K562 (cell line): Measurements from ENCODE around the gene KCNH3. TPM values are rescaled to one million over a fixed set of nuclear protein-coding genes. Genes with fewer than 3 reads are reported as not detected.
A peak's percentile ranks its signal among the peaks of the same experiment; 100 is the strongest.

ENCODE experiments used
- ASH1L ChIP-seq: fragments of 450-650 bp; IDR thresholded peaks from 2 replicates; pipeline ENCODE4 v1.6.1; 2018; ENCODE audit warnings: borderline replicate concordance, mild to moderate bottlenecking, low read depth; ENCODE audit not compliant: partially characterized antibody
- BRCA1 ChIP-seq, 2 experiments: fragments of 450-650 bp in 1 of 2; sonication (generic) in 1 of 2; formaldehyde crosslinking in 1 of 2; IDR thresholded peaks; 2 replicates each; pipeline versions ENCODE4 v1.5.0 to v1.6.1; 2017 to 2020; ENCODE audit warnings: mild to moderate bottlenecking in 1 of 2, missing genetic modification reagents in 1 of 2
- CBX3 ChIP-seq, 2 experiments: IDR thresholded peaks; 1 replicate in 1 of 2; 2 replicates in 1 of 2; pipeline ENCODE4 v1.6.1; 2012; ENCODE audit warnings: inconsistent platforms in 2 of 2, low read length in 2 of 2, borderline replicate concordance in 1 of 2, control low read depth in 1 of 2
- ELF1 ChIP-seq: fragments of 200-800 bp; sonication (Bioruptor generic); IDR thresholded peaks from 2 replicates; pipeline ENCODE4 v1.6.1; 2016; ENCODE audit warnings: missing genetic modification characterization, missing compliant biosample characterization
- ESRRA ChIP-seq: fragments of 450-650 bp; IDR thresholded peaks from 2 replicates; pipeline ENCODE4 v1.6.1; 2014; ENCODE audit warnings: low read depth, mild to moderate bottlenecking, moderate library complexity, borderline replicate concordance
- LEF1 ChIP-seq: fragments of 450-650 bp; IDR thresholded peaks from 2 replicates; pipeline ENCODE4 v1.6.1; 2016; ENCODE audit warnings: mild to moderate bottlenecking
- MAZ ChIP-seq, 2 experiments: fragments of 450-650 bp in 1 of 2; sonication (generic) in 1 of 2; formaldehyde crosslinking; IDR thresholded peaks in 1 of 2; conservative IDR thresholded peaks in 1 of 2; 2 replicates each; pipeline versions ENCODE4 v1.4.0 to v1.5.0; 2020; ENCODE audit warnings: mild to moderate bottlenecking in 1 of 2, missing genetic modification reagents in 1 of 2
- MNT ChIP-seq, 2 experiments: fragments of 450-650 bp; conservative IDR thresholded peaks; 2 replicates each; pipeline ENCODE4 v1.6.1; 2017; ENCODE audit warnings: mild to moderate bottlenecking in 2 of 2, moderate library complexity in 2 of 2
- RBBP5 ChIP-seq: fragments of 200-600 bp; sonication (generic); IDR thresholded peaks from 2 replicates; pipeline ENCODE4 v1.6.1; 2012; ENCODE audit warnings: borderline replicate concordance, mild to moderate bottlenecking, low read length, control low read depth, inconsistent platforms; ENCODE audit not compliant: insufficient read depth, poor library complexity, severe bottlenecking
- RCOR1 ChIP-seq, 2 experiments: IDR thresholded peaks; 2 replicates each; pipeline ENCODE4 v1.6.1; 2012; ENCODE audit warnings: low read depth in 2 of 2, low read length in 2 of 2, borderline replicate concordance in 1 of 2, improper control_type of control experiment in 1 of 2
- SAP30 ChIP-seq: fragments of 200-600 bp; sonication (generic); IDR thresholded peaks from 2 replicates; pipeline ENCODE4 v1.6.1; 2012; ENCODE audit warnings: borderline replicate concordance, low read depth, mild to moderate bottlenecking, moderate library complexity, low read length, control low read depth, inconsistent platforms; ENCODE audit not compliant: insufficient read depth, poor library complexity, severe bottlenecking
- SRSF1 ChIP-seq: fragments of 200-400 bp; formaldehyde crosslinking; IDR thresholded peaks from 2 replicates; pipeline ENCODE4 v1.6.1; 2017; ENCODE audit warnings: mild to moderate bottlenecking, low read depth, low read length, moderate library complexity
- TAF9B ChIP-seq: fragments of 450-650 bp; IDR thresholded peaks from 2 replicates; pipeline ENCODE4 v1.6.1; 2018; ENCODE audit warnings: mild to moderate bottlenecking; ENCODE audit not compliant: partially characterized antibody
- TOE1 ChIP-seq, 2 experiments: fragments of 450-650 bp in 1 of 2; sonication (generic) in 1 of 2; formaldehyde crosslinking in 1 of 2; IDR thresholded peaks; 2 replicates each; pipeline versions ENCODE4 v1.7.1 to v1.8.0; 2016 to 2022; ENCODE audit warnings: borderline replicate concordance in 2 of 2, mild to moderate bottlenecking in 2 of 2, antibody characterized with exemption in 1 of 2, inconsistent platforms in 1 of 2, low read depth in 1 of 2, missing genetic modification reagents in 1 of 2, moderate library complexity in 1 of 2
- ZC3H4 ChIP-seq: sonication (generic); formaldehyde crosslinking; IDR thresholded peaks from 2 replicates; pipeline ENCODE4 v1.9.0; 2021; ENCODE audit warnings: missing genetic modification reagents, borderline replicate concordance
- ZFX ChIP-seq: sonication (generic); formaldehyde crosslinking; IDR thresholded peaks from 2 replicates; pipeline ENCODE4 v1.8.0; 2022; ENCODE audit warnings: mild to moderate bottlenecking, missing genetic modification reagents, moderate library complexity
- ZKSCAN1 ChIP-seq: fragments of 150-350 bp; IDR thresholded peaks from 2 replicates; pipeline ENCODE4 v1.6.1; 2016; ENCODE audit warnings: low read depth, low read length
- polyA plus RNA-seq, 8 experiments: library from polyadenylated mRNA; depleted of rRNA in 4 of 8; stranded (reverse) in 5 of 8; unstranded in 3 of 8; fragments of >200 nt; fragmentation: Nextera tagmentation in 2 of 8; fragmentation: Illumina TruSeq in 1 of 8; extraction: Ambion mirVana in 2 of 8; extraction: Trizol in 1 of 8; gene quantifications; 2 replicates each; pipeline versions ENCODE4 v1.2.1 to v1.2.3, GENCODE V29; 2011 to 2014; ENCODE audit warnings: inconsistent platforms in 1 of 8, missing spikeins in 1 of 8
- total RNA-seq, 7 experiments: library from RNA; depleted of rRNA in 6 of 7; stranded (reverse); fragments of >200 nt in 6 of 7; fragmentation: Illumina TruSeq in 2 of 7; extraction: Trizol in 2 of 7; gene quantifications; 2 replicates each; pipeline versions ENCODE4 v1.2.1 to v1.2.3, GENCODE V29; 2011 to 2021; ENCODE audit warnings: low replicate concordance in 1 of 7
- TF ChIP-seq, protein P1 (sequence below): conservative IDR thresholded peaks from 2 replicates; pipeline ENCODE4 v1.6.1; 2011; ENCODE audit warnings: low read depth, mild to moderate bottlenecking, low read length; ENCODE audit not compliant: control insufficient read depth
- TF ChIP-seq, protein P2 (sequence below): sonication (generic); formaldehyde crosslinking; IDR thresholded peaks from 2 replicates; pipeline ENCODE4 v1.9.0; 2022; ENCODE audit warnings: mild to moderate bottlenecking, missing genetic modification reagents

Gene KCNH3
- total and polyA plus RNA-seq, 9 of the 15 experiments (the other 6 are each of a cell fraction or from before 2014, with no cell fraction given): 0.01 to 0.09 TPM; not detected in 7

- TF ChIP-seq ESRRA: peak; percentile 49
- TF ChIP-seq CBX3 (IDR thresholded peaks at IDR 0.05; ENCODE audit: borderline replicate concordance in 1 of 2, low read length in 2 of 2): 0 out of 3 replicates have a peak, but pooled peaks of 1 of the 2 experiments have one; percentile 52
- TF ChIP-seq RBBP5: peak; percentile 99
- peak; percentile 66 for TF ChIP-seq ASH1L
- TF ChIP-seq ZKSCAN1: 0 out of 2 replicates have a peak, but pooled peaks have one; percentile 2
- peak; percentile 89 for TF ChIP-seq TAF9B
- peak; percentile 92 for TF ChIP-seq ELF1
- TF ChIP-seq, protein P1, sequence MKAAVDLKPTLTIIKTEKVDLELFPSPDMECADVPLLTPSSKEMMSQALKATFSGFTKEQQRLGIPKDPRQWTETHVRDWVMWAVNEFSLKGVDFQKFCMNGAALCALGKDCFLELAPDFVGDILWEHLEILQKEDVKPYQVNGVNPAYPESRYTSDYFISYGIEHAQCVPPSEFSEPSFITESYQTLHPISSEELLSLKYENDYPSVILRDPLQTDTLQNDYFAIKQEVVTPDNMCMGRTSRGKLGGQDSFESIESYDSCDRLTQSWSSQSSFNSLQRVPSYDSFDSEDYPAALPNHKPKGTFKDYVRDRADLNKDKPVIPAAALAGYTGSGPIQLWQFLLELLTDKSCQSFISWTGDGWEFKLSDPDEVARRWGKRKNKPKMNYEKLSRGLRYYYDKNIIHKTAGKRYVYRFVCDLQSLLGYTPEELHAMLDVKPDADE: peak; percentile 7; the same call in 1 of the 2 replicates
- TF ChIP-seq MNT (conservative IDR thresholded peaks at IDR 0.05): peak; percentile 98 to 99
- TF ChIP-seq RCOR1 (IDR thresholded peaks at IDR 0.05; ENCODE audit: borderline replicate concordance in 1 of 2, low read depth in 2 of 2, low read length in 2 of 2): no peak; a peak in 1 of 4 replicates
- TF ChIP-seq ZFX (CRISPR knock-in tag): peak; percentile 99
- no peak for TF ChIP-seq BRCA1 (IDR thresholded peaks at IDR 0.05)
- TF ChIP-seq BRCA1 (CRISPR knock-in tag; IDR thresholded peaks at IDR 0.05): peak; percentile 92; the same call in 1 of the 2 replicates
- TF ChIP-seq, protein P2, sequence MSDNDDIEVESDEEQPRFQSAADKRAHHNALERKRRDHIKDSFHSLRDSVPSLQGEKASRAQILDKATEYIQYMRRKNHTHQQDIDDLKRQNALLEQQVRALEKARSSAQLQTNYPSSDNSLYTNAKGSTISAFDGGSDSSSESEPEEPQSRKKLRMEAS (CRISPR knock-in tag): peak; percentile 89
- 0 out of 2 replicates have a peak, but pooled peaks have one; percentile 56 for TF ChIP-seq ZC3H4
- TF ChIP-seq LEF1: peak; percentile 14; the same call in 1 of the 2 replicates
- peak; percentile 79 to 88; a peak in 3 of 4 replicates for TF ChIP-seq MAZ (CRISPR knock-in tag; conservative IDR thresholded peaks at IDR 0.05 in 1 of 2, IDR thresholded peaks at IDR 0.05 in 1 of 2)
- 0 out of 2 replicates have a peak, but pooled peaks have one; percentile 57 for TF ChIP-seq TOE1 (IDR thresholded peaks at IDR 0.05; ENCODE audit: borderline replicate concordance)
- TF ChIP-seq TOE1 (CRISPR knock-in tag; IDR thresholded peaks at IDR 0.05; ENCODE audit: borderline replicate concordance, low read depth): peak; percentile 59; the same call in 1 of the 2 replicates
- peak; percentile 95 for TF ChIP-seq SAP30
- no peak for TF ChIP-seq SRSF1
Observed at GRCh38 chr12:49567611-49568441, 29.0 kb downstream of the KCNH3 start, which contains the start of gene MCRS1 (continued).
